Activated CD4-positive, alpha-beta T cell treated with anti-CD3 and anti-CD28 coated beads, Interleukin-2, amount 10 ng/mL, durations not matched to agents 24 days and 14 days (primary cell): ENCODE data around the gene NBPF1. TPM values are rescaled to one million over a fixed set of nuclear protein-coding genes. Genes with fewer than 3 reads are reported as not detected.
"Not testable (repeated sequence)": the region's sequence is repeated elsewhere in the genome, so short reads cannot be mapped to it uniquely, and the experiment has no call there.

ENCODE experiments used
- DNase-seq: peaks from one replicate; pipeline ENCODE4 v3.0.0; 2022
- H3K27ac Mint-ChIP-seq: one replicate; pipeline ENCODE4 v1.8.0; 2022; ENCODE audit warnings: mild to moderate bottlenecking, mixed read lengths
- H3K27me3 Mint-ChIP-seq: one replicate; pipeline ENCODE4 v1.8.0; 2022; ENCODE audit warnings: mixed read lengths
- H3K36me3 Mint-ChIP-seq: one replicate; pipeline ENCODE4 v1.8.0; 2022; ENCODE audit warnings: low read depth, mild to moderate bottlenecking, mixed read lengths
- H3K4me1 Mint-ChIP-seq: one replicate; pipeline ENCODE4 v1.8.0; 2021; ENCODE audit warnings: mixed read lengths
- H3K4me3 Mint-ChIP-seq: one replicate; pipeline ENCODE4 v1.8.0; 2022; ENCODE audit warnings: mild to moderate bottlenecking, moderate library complexity, mixed read lengths
- H3K9me3 Mint-ChIP-seq: one replicate; pipeline ENCODE4 v1.8.0; 2021; ENCODE audit warnings: mixed read lengths
- intact Hi-C: fragments of 100-400 bp; cut with micrococcal nuclease; formaldehyde crosslinking; loops from one replicate; pipeline ENCODE4 v1.15.1; 2023
- total RNA-seq: library from RNA; stranded (reverse); gene quantifications from 2 replicates; pipeline ENCODE4 v1.2.3, GENCODE V29; 2022

Gene NBPF1
- total RNA-seq, 1 donor from 2014 or later: 4.2 TPM

- intact Hi-C loops: loop anchor here (2.0 kb wide), 1 partner anchor 390 kb away; no protein-coding TSS in a partner anchor
- not testable (repeated sequence) for H3K27ac Mint-ChIP-seq, H3K4me3 Mint-ChIP-seq, H3K36me3 Mint-ChIP-seq, H3K4me1 Mint-ChIP-seq, H3K9me3 Mint-ChIP-seq
- peak; percentile 94 for DNase-seq
- peaks cover 27% of the 10 kb centered on the region for H3K27me3 Mint-ChIP-seq
Observed at GRCh38 chr1:16514107-16515055, 99.0 kb downstream of the NBPF1 start, which contains the start of gene RNU1-1. RNU1-1 (minus strand) TSS chr1:16514285.

GRCh38 chr1:16513412-16514106 is 99.8 kb downstream of the NBPF1 start:
- peaks cover 20% of the 10 kb centered on the region for H3K27me3 Mint-ChIP-seq
- intact Hi-C loops: loop anchor here (2.0 kb wide), 1 partner anchor 391 kb away; no protein-coding TSS in a partner anchor
- H3K36me3 Mint-ChIP-seq, H3K4me1 Mint-ChIP-seq, H3K9me3 Mint-ChIP-seq, H3K4me3 Mint-ChIP-seq, H3K27ac Mint-ChIP-seq: not testable (repeated sequence)
- DNase-seq: peak; percentile 92

- H3K36me3 Mint-ChIP-seq, H3K9me3 Mint-ChIP-seq, H3K4me1 Mint-ChIP-seq, H3K4me3 Mint-ChIP-seq, intact Hi-C loops, H3K27ac Mint-ChIP-seq: not testable (repeated sequence)
- H3K27me3 Mint-ChIP-seq: peaks cover 15% of the 10 kb centered on the region
- DNase-seq: peak; percentile 81
Observed at GRCh38 chr1:16512624-16513411, 100.5 kb downstream of the NBPF1 start.

Other genes starting within 250 kb of the NBPF1 start
- 195 and 200 TPM in 2 replicates for gene SZRD1, start 246.3 kb downstream of the NBPF1 start, total RNA-seq
- gene SPATA21, start 176.1 kb downstream of the NBPF1 start, total RNA-seq: not detected in 2 replicates
- 74.1 and 76.8 TPM in 2 replicates for gene NECAP2, start 172.8 kb downstream of the NBPF1 start, total RNA-seq
- 1,962 and 2,189 TPM in 2 replicates for gene RNU1-1, start 99.3 kb downstream of the NBPF1 start, total RNA-seq
- 1,962 and 2,189 TPM in 2 replicates for gene RNU1-3, start 53.4 kb upstream of the NBPF1 start, total RNA-seq
- 1,962 and 2,189 TPM in 2 replicates for gene RNU1-4, start 127.0 kb upstream of the NBPF1 start, total RNA-seq